K562 (cell line): ENCODE data around the gene MICALL2. TPM values are rescaled to one million over a fixed set of nuclear protein-coding genes. Genes with fewer than 3 reads are reported as not detected.
A peak's percentile ranks its signal among the peaks of the same experiment; 100 is the strongest.

Experiments used
- CREM ChIP-seq: IDR thresholded peaks from 2 replicates; pipeline ENCODE4 v1.6.1; 2014; ENCODE audit warnings: antibody characterized with exemption, low read depth
- KDM1A ChIP-seq, 2 experiments: fragments of 450-650 bp; IDR thresholded peaks; 2 replicates each; pipeline ENCODE4 v1.6.1; 2016; ENCODE audit warnings: mild to moderate bottlenecking in 2 of 2
- polyA plus RNA-seq, 8 experiments: library from polyadenylated mRNA; depleted of rRNA in 4 of 8; stranded (reverse) in 5 of 8; unstranded in 3 of 8; fragments of >200 nt; fragmentation: Nextera tagmentation in 2 of 8; fragmentation: Illumina TruSeq in 1 of 8; extraction: Ambion mirVana in 2 of 8; extraction: Trizol in 1 of 8; gene quantifications; 2 replicates each; pipeline versions ENCODE4 v1.2.1 to v1.2.3, GENCODE V29; 2011 to 2014; ENCODE audit warnings: inconsistent platforms in 1 of 8, missing spikeins in 1 of 8
- total RNA-seq, 7 experiments: library from RNA; depleted of rRNA in 6 of 7; stranded (reverse); fragments of >200 nt in 6 of 7; fragmentation: Illumina TruSeq in 2 of 7; extraction: Trizol in 2 of 7; gene quantifications; 2 replicates each; pipeline versions ENCODE4 v1.2.1 to v1.2.3, GENCODE V29; 2011 to 2021; ENCODE audit warnings: low replicate concordance in 1 of 7
- TF ChIP-seq, protein P1 (sequence below), 2 experiments: fragments of 450-650 bp in 1 of 2; sonication (generic) in 1 of 2; formaldehyde crosslinking in 1 of 2; IDR thresholded peaks; 2 replicates each; pipeline versions ENCODE4 v1.7.1 to v1.9.0; 2016 to 2022; ENCODE audit warnings: inconsistent platforms in 1 of 2, mild to moderate bottlenecking in 1 of 2, missing genetic modification reagents in 1 of 2

Gene MICALL2
- total and polyA plus RNA-seq, 9 of the 15 experiments (the other 6 are each of a cell fraction or from before 2014, with no cell fraction given): 1.8 to 103 (median 17.0) TPM

DNA sequence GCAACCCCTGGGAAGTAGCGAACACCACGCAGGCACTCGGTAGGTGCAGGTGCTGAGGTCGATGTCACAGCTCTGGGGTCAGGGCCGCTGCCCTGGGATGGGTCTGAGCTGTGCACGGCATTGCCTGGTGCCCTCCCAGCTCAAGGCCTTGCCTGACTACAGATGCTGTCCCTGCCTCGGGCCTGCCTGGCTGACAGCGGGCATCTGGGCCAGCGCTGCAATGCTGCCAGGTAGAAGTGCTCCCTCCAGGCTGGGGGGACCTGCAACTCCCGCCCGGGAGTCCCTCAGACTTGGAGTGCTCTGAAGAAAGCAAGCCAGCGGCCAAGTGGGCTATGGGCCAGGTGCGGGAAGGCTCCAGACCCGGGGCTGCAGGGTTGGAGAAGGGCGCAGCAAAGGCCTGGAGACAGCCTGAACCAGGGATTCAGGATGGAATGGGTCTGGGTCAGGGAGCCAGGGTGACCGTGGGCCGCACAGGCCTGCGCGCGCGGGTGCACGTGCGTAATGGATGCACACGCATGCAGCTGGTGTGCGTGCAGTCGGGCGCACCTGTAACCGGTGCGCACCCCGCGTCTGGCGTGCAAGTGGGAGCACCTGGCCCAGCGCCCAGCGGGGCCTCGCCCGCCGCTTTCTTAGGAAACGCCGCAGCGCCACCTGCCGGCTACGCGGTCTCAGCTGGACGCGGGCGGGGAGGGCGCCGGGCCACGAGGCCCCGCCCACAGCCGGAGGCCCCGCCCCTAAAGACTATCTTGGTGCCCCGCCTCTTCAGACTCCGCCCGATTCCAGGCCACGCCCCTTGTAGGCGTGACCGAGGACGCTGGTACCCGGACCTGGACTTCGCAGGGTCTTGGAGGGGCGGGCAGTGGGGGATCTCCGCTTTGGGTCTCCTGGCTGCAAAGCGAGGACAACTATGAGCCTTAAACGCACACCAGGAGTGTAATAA is 46.7 kb downstream of the MICALL2 start (continued):
- TF ChIP-seq, protein P1, sequence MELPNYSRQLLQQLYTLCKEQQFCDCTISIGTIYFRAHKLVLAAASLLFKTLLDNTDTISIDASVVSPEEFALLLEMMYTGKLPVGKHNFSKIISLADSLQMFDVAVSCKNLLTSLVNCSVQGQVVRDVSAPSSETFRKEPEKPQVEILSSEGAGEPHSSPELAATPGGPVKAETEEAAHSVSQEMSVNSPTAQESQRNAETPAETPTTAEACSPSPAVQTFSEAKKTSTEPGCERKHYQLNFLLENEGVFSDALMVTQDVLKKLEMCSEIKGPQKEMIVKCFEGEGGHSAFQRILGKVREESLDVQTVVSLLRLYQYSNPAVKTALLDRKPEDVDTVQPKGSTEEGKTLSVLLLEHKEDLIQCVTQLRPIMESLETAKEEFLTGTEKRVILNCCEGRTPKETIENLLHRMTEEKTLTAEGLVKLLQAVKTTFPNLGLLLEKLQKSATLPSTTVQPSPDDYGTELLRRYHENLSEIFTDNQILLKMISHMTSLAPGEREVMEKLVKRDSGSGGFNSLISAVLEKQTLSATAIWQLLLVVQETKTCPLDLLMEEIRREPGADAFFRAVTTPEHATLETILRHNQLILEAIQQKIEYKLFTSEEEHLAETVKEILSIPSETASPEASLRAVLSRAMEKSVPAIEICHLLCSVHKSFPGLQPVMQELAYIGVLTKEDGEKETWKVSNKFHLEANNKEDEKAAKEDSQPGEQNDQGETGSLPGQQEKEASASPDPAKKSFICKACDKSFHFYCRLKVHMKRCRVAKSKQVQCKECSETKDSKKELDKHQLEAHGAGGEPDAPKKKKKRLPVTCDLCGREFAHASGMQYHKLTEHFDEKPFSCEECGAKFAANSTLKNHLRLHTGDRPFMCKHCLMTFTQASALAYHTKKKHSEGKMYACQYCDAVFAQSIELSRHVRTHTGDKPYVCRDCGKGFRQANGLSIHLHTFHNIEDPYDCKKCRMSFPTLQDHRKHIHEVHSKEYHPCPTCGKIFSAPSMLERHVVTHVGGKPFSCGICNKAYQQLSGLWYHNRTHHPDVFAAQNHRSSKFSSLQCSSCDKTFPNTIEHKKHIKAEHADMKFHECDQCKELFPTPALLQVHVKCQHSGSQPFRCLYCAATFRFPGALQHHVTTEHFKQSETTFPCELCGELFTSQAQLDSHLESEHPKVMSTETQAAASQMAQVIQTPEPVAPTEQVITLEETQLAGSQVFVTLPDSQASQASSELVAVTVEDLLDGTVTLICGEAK (IDR thresholded peaks at IDR 0.05): no peak
- TF ChIP-seq, protein P1 (CRISPR knock-in tag; IDR thresholded peaks at IDR 0.05): no peak
- peak; percentile 59; the same call in 1 of the 2 replicates for TF ChIP-seq CREM
- no peak for TF ChIP-seq KDM1A (IDR thresholded peaks at IDR 0.05)
